HG03025 (cell line): ENCODE data around the gene TIGD3.
A peak's percentile ranks its signal among the peaks of the same experiment; 100 is the strongest.

Source experiments
- ATAC-seq: cut with Tn5 transposase; IDR thresholded peaks from one replicate; pipeline ENCODE4 v1.9.1; 2021; ENCODE audit warnings: mild to moderate bottlenecking, moderate library complexity; ENCODE audit not compliant: unreplicated experiment, low FRiP score

Gene TIGD3, protein sequence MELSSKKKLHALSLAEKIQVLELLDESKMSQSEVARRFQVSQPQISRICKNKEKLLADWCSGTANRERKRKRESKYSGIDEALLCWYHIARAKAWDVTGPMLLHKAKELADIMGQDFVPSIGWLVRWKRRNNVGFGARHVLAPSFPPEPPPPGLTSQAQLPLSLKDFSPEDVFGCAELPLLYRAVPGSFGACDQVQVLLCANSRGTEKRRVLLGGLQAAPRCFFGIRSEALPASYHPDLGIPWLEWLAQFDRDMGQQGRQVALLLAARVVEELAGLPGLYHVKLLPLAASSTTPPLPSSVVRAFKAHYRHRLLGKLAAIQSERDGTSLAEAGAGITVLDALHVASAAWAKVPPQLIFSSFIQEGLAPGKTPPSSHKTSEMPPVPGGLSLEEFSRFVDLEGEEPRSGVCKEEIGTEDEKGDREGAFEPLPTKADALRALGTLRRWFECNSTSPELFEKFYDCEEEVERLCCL

GRCh38 chr11:65354265-65355012 is at the start of gene TIGD3:
Gene TIGD3, plus strand, starts transcription at chr11:65354751. Its CDS starts 1,058 bp downstream, at chr11:65355809.
- ATAC-seq: peak; percentile 82

GRCh38 chr11:65305501-65306268 is 48.9 kb upstream of the TIGD3 start:
- no peak for ATAC-seq

- no peak for ATAC-seq
Measured at GRCh38 chr11:65307298-65308229, 47.0 kb upstream of the TIGD3 start.

DNA sequence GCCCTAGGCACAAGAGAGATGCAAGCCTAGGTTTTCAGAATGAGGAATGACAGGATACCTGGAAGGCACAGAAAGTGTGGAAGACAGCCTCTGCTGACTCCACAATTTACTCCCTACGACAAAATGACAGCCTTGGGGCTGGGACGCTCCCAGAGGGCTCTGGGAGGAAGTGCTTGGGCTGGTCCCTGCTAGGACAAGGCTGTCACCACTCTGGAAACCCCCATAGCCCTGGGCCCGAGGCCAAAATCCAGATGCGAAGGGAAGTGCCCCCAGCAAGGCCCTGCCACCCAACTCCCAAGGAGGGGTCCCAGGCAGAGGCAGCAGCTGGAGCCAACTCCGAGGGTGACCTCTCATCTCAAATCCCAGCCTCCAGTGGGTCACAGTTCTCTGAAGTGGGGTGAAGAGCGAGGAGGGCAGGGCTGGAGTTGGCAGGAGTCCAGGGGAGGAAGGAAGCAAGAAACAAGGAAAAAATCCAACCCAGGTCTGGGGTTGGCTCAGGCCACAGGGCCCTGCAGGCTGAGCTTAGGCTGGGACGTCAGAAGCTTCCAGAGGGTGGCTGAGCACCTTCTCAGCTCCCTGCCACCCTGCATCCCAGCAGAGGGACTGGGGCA is 46.2 kb upstream of the TIGD3 start:
- no peak for ATAC-seq

DNA sequence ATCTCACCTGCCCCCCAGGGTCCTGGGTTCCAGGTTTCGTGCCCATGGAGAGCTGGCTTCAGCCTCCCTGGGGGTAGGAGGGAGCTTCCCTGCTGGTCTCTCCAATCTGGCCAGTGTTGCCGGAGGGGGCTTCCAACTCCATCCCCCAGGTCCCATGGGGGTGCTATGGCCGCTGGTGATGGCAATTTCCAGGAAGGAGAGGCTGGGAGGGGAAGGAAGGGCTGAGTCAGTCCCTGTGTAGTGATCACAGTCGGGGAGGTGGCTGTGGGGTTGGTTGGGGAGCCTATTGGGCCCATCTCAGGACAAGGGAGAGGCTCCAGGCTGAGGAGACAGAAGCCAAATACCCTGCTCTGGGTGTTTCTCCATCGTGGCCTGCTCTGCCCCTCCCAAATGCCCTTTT is 45.5 kb upstream of the TIGD3 start:
- no peak for ATAC-seq

GRCh38 chr11:65310215-65310614 is 44.3 kb upstream of the TIGD3 start:
- ATAC-seq: no peak

DNA sequence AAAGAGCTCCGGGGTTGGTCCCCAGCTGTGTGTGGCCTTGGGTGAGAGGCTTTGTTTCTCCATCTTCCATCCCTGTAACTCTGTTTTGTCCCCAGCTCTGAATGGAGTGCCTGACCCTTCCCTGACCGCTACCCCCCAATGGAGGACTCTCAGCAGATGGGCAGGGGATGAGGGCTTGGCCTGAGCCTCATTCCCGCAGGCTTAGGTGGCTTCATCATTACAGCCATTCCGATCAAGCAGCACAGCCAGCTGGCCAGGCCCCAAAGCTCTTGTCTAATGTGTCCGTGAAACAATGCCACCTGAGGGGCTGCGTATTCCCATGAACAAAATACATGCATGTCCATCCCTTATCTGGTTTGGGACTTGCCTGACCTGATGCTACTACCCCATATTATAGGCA is 43.8 kb upstream of the TIGD3 start:
- no peak for ATAC-seq

GRCh38 chr11:65311170-65311678 is 43.3 kb upstream of the TIGD3 start:
- no peak for ATAC-seq

GRCh38 chr11:65314501-65315203 is 39.9 kb upstream of the TIGD3 start, which contains the start of gene CDC42EP2:
Gene CDC42EP2, plus strand, starts transcription at chr11:65314866. Its CDS starts 6,033 bp downstream, at chr11:65320899.
- peak; percentile 69 for ATAC-seq

DNA sequence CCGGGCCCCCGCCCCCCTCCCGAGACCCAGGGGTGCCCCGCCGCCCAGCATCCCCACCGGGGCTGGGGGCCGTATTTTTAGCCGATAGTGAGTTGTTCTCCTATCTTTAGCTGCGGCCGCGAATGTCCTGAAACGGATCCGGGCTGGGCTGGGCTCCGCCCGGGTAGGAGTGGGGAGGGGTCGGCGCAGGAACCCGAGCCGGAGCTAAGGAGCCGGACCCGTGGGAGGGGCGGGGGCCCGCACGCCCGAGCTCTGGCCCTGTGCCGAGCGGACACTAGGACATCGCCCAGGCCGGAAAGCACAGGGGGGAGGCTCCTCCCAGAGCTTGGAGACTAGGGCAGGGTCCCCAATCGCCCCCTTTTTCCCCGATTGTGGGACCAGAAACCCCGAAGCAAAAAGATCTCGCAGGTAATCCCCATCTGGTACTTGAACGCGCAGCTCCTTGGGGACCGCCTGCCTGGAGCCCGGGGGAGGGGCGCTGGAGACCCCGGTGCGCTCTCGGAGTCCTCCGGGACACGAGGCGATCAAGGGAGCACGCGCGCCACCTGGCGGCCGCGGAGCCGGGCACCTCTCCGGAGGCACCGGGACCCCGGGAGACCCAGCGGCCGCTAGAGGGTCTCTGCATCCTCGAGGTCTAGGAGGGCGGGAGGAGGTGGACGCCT is 39.2 kb upstream of the TIGD3 start:
- no peak for ATAC-seq

- ATAC-seq: no peak
Measured at GRCh38 chr11:65315866-65316226, 38.7 kb upstream of the TIGD3 start.

GRCh38 chr11:65316227-65317024 is 38.1 kb upstream of the TIGD3 start:
- ATAC-seq: no peak

- ATAC-seq: no peak
Measured at GRCh38 chr11:65317025-65317786, 37.3 kb upstream of the TIGD3 start.

- no peak for ATAC-seq
Measured at GRCh38 chr11:65320386-65321075, 34.0 kb upstream of the TIGD3 start.

DNA sequence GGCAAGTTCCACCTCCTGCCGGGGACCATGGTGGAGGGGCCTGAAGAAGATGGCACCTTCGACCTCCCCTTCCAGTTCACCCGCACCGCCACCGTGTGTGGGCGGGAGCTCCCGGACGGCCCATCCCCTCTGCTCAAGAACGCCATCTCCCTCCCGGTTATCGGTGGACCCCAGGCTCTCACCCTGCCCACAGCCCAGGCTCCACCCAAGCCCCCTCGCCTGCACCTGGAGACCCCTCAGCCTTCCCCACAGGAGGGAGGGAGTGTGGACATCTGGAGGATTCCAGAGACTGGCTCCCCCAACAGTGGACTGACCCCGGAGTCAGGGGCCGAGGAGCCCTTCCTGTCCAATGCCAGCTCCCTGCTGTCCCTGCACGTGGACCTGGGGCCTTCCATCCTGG is 33.5 kb upstream of the TIGD3 start:
- ATAC-seq: no peak
